Measurements from ENCODE around the gene GALNT2. TPM values are rescaled to one million over a fixed set of nuclear protein-coding genes. Genes with fewer than 3 reads are reported as not detected.

GALNT2 gene
- total and polyA plus RNA-seq, 2 of the 13 experiments (the other 11 are each of a cell fraction or from before 2014, with no cell fraction given), result 39.3 to 39.6 TPM

- BruUV-seq (replicated peaks), result TSS peak; percentile 92
- no peak for DNase-seq (ENCODE audit: low spot score)
- Histone ChIP-seq H3K4me2 (ENCODE audit: low read depth, low read length) (peak overlapping the region; percentile 71), H4K20me1 (ENCODE audit: insufficient read depth, low read length) (no peaks in the 10 kb centered on the region), H3K27me3 (ENCODE audit: control insufficient read depth in 1 of 2, insufficient read depth in 2 of 2, low read length in 2 of 2) (no peaks in the 10 kb centered on the region), H3K27ac (ENCODE audit: extremely low read length, insufficient read depth, low read length) (peak overlapping the region; percentile 72), H3K79me2 (ENCODE audit: insufficient read depth, low read length) (no peaks in the 10 kb centered on the region), H3K4me1 (ENCODE audit: insufficient read depth, low read length) (peaks cover 23% of the 10 kb centered on the region), H3K36me3 (replicated peaks in 1 of 2; ENCODE audit: control insufficient read depth in 1 of 2, insufficient read depth in 2 of 2, low read length in 2 of 2) (peaks cover 0 to 3% of the 10 kb centered on the region in 2 experiments; a peak in 2 of 5 replicates), H2AFZ (ENCODE audit: low read length) (no peak overlapping the region), H3K9ac (ENCODE audit: insufficient read depth, low read depth, low read length) (peak overlapping the region; percentile 69), H3K9me3 (ENCODE audit: low read length) (no peaks in the 10 kb centered on the region), H3K4me3 (replicated peaks in 1 of 3; ENCODE audit: insufficient read depth in 1 of 3, low read depth in 2 of 3, low read length in 3 of 3) (peak overlapping the region in 2 of 3 experiments; percentile 21 to 40; a peak in 4 of 6 replicates)
- 70% methylated on average over 10 of the region's 10 CpGs for WGBS (ENCODE audit: low lambda C conversion rate)
- FAIRE-seq, result no peak
- no peak for ATAC-seq
- no peak for TF ChIP-seq ZBTB14 (CRISPR knock-in tag; IDR thresholded peaks at IDR 0.05)
- no peak for TF ChIP-seq TEAD3 (CRISPR knock-in tag; optimal IDR thresholded peaks at IDR 0.05; ENCODE audit: borderline replicate concordance)
- CTCF ChIA-PET (ENCODE audit: low intra/inter-chr PET ratio, low total read pairs), result no interaction called here
- intact Hi-C loops (cut with micrococcal nuclease; ENCODE audit: unreplicated experiment) (loop anchor here (1.0 kb wide), 1 partner anchor 27 kb away; no protein-coding TSS in a partner anchor), in situ Hi-C loops (cut with HindIII; ENCODE audit: extremely low pct_ligation_motif_present, low pct_unique_long_range_greater_than_20kb) (no loop called here)
- POLR2A ChIA-PET, result interaction anchor here (1.0 to 1.7 kb wide), 7 partner anchors 8 to 79 kb away, joined by 3 to 8 read pairs (median 4); no protein-coding TSS in a partner anchor
Observed at GRCh38 chr1:230185076-230186001, 118.3 kb downstream of the GALNT2 start.

Measured in HepG2 (cell line).